Ovary (tissue), 3 donors: ENCODE data around the gene NDUFC2.

Source experiments
- EP300 ChIP-seq: sonication (generic); formaldehyde crosslinking; IDR thresholded peaks from one replicate; pipeline ENCODE4 v1.6.1; 2017; ENCODE audit warnings: antibody characterized with exemption
- POLR2A ChIP-seq: fragments of 450-650 bp; IDR thresholded peaks from one replicate; pipeline ENCODE4 v1.6.1; 2017; ENCODE audit warnings: antibody characterized with exemption, mild to moderate bottlenecking, moderate library complexity
- TF ChIP-seq, protein P1 (sequence below), 3 donors: fragments of 450-650 bp in 2 of 3; fragments of 200-600 bp in 1 of 3; IDR thresholded peaks; one replicate each; pipeline versions ENCODE4 v1.5.1 to v1.8.0; 2016 to 2022; ENCODE audit warnings: antibody characterized with exemption in 3 of 3, mild to moderate bottlenecking in 1 of 3
- donor health status: DM: no; HTN: no; CAD: no.

DNA sequence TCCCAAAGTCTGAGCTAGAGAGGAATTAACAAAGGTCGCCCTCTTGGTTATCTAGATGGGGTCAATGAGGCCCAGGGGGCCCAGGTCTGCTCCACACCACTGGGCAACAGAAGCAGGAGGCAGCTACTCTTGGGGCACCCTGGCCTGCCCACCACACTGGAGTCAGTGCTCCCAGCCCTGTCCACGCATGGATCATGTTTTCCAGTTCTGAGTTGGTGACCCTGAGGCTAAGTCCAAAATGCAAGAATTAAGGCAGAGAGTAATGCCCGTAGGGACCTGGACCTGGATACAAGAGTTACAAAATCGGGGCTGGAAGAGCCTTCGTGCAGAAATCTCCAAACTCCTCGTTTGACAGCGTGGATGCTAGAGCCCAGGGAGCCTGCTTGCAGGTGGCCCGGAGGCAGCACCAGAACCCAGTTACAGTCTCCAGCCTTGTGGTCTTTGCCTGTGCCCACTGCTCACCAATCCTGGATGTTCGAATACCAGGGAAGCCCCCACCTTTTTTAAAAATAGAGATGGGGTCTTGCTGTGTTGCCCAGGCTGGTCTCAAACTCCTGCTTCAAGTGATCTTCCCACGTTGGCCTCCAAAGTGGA lies 22.1 kb downstream of the NDUFC2 start:
- TF ChIP-seq, protein P1, sequence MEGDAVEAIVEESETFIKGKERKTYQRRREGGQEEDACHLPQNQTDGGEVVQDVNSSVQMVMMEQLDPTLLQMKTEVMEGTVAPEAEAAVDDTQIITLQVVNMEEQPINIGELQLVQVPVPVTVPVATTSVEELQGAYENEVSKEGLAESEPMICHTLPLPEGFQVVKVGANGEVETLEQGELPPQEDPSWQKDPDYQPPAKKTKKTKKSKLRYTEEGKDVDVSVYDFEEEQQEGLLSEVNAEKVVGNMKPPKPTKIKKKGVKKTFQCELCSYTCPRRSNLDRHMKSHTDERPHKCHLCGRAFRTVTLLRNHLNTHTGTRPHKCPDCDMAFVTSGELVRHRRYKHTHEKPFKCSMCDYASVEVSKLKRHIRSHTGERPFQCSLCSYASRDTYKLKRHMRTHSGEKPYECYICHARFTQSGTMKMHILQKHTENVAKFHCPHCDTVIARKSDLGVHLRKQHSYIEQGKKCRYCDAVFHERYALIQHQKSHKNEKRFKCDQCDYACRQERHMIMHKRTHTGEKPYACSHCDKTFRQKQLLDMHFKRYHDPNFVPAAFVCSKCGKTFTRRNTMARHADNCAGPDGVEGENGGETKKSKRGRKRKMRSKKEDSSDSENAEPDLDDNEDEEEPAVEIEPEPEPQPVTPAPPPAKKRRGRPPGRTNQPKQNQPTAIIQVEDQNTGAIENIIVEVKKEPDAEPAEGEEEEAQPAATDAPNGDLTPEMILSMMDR (IDR thresholded peaks at IDR 0.05), result no peak
- TF ChIP-seq POLR2A (no peak), EP300 (no peak)
